ENCODE results near the gene KIF23. TPM values are rescaled to one million over a fixed set of nuclear protein-coding genes. Genes with fewer than 3 reads are reported as not detected.

Gene KIF23
- total RNA-seq, 1 donor from 2014 or later, result 26.5 TPM

GRCh38 chr15:69482686-69483256 lies 68.6 kb downstream of the KIF23 start:
- peaks cover 4% of the 10 kb centered on the region for H3K36me3 Mint-ChIP-seq (ENCODE audit: insufficient read depth)

DNA sequence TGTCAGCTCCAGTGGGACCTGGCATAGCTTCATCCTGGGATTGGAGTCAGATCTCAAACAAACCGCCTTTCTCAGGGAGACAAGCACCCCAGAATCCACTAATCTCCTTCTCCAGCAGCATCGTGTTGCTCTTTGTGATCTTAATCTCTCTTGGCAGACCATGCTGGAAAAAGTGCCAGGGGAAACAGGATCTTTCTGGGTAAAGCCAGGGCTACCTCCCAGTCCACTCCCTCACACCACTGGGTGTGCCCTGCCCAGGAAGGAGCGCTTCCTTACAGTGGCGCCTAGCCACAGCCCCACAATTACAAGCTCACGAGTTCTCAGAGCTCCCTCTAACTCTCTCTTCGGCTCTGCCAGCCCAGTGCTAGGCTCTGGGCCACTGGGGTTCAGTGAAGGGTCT lies 70.7 kb downstream of the KIF23 start:
- H3K36me3 Mint-ChIP-seq (ENCODE audit: insufficient read depth), result peaks cover 2% of the 10 kb centered on the region
- no peaks in the 10 kb centered on the region for H3K4me1 Mint-ChIP-seq (ENCODE audit: low read depth)
- DNase-seq (ENCODE audit: low spot score, unreplicated experiment), result no peak
- peaks cover 7% of the 10 kb centered on the region for H3K9me3 Mint-ChIP-seq (ENCODE audit: low read depth)
- no peak overlapping the region for H3K27ac Mint-ChIP-seq
- TF ChIP-seq CTCF (IDR thresholded peaks at IDR 0.05; ENCODE audit: unreplicated experiment), result no peak
- no peak overlapping the region for H3K4me3 Mint-ChIP-seq (ENCODE audit: low read depth)
- H3K27me3 Mint-ChIP-seq, result peaks cover 55% of the 10 kb centered on the region

More at GRCh38 chr15:69482686-69483256, 68.6 kb downstream of the KIF23 start:
- DNase-seq (ENCODE audit: low spot score, unreplicated experiment), result no peak
- Mint-ChIP-seq H3K27ac (no peak overlapping the region), H3K27me3 (peaks cover 58% of the 10 kb centered on the region), H3K4me1 (ENCODE audit: low read depth) (no peaks in the 10 kb centered on the region), H3K4me3 (ENCODE audit: low read depth) (no peak overlapping the region), H3K9me3 (ENCODE audit: low read depth) (peaks cover 12% of the 10 kb centered on the region)
- TF ChIP-seq CTCF (IDR thresholded peaks at IDR 0.05; ENCODE audit: unreplicated experiment), result no peak

DNA sequence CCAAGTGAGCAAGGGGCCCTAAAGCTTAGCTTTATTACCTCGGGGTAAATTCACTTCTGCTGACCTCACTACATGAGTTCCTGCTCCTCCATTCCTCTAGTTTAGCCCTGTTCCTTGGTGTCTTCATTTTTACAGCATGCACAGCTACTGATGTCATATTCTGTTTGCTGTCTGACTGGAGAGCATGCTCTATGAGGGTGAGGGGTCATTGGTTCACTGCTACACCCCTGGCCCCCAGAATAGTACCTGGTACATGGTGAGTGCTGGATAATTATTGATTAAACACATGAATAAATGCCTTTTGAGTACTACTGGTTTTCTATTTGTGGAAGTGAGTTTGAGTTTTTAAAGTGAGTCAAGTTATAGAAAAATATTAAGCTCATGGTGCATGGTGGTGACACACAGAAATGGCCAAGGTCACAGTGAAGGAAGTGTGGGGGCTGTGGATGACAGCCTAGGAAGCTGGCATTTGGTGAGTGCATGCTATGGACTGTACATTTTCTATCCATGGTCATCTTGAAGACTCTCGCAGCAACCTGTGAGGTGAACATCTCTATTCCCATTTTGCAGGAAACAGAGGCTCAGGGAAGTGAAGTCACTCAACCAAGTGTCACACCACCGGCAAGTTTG lies 72.4 kb downstream of the KIF23 start:
- Mint-ChIP-seq H3K4me1 (ENCODE audit: low read depth) (no peaks in the 10 kb centered on the region), H3K9me3 (ENCODE audit: low read depth) (peaks cover 4% of the 10 kb centered on the region), H3K27ac (no peak overlapping the region), H3K4me3 (ENCODE audit: low read depth) (no peak overlapping the region), H3K27me3 (peaks cover 63% of the 10 kb centered on the region), H3K36me3 (ENCODE audit: insufficient read depth) (peaks cover 2% of the 10 kb centered on the region)
- no peak for DNase-seq (ENCODE audit: low spot score, unreplicated experiment)
- no peak for TF ChIP-seq CTCF (IDR thresholded peaks at IDR 0.05; ENCODE audit: unreplicated experiment)

DNA sequence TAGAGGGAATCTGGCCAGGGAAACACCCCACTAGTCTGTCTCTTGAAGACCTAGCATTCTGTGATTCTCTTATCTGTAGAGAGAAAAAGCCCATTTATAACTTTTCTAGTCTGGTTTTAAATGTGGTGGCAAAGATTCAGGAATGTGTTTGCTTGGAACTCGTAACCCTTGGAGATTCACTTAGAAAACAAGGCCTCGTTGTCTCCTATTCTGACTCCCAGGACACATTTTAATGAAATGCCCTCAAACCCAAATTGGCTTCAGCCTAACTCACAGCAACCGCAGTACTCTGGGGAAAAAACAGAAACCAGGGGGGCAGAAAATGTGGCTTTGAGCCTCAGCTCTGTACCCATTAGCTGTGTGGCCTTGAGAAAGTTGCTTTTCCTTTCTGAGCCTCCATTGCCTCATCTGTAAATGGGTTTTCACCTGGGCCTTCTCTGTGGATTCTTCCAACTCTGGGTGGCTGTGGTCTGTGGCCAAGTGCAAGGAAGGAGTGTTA lies 75.0 kb downstream of the KIF23 start:
- Mint-ChIP-seq H3K9me3 (ENCODE audit: low read depth) (peaks cover 7% of the 10 kb centered on the region), H3K27me3 (peaks cover 55% of the 10 kb centered on the region), H3K27ac (no peak overlapping the region), H3K36me3 (ENCODE audit: insufficient read depth) (peaks cover 2% of the 10 kb centered on the region), H3K4me1 (ENCODE audit: low read depth) (peaks cover 2% of the 10 kb centered on the region), H3K4me3 (ENCODE audit: low read depth) (no peak overlapping the region)
- DNase-seq (ENCODE audit: low spot score, unreplicated experiment), result no peak
- TF ChIP-seq CTCF (IDR thresholded peaks at IDR 0.05; ENCODE audit: unreplicated experiment), result no peak

DNA sequence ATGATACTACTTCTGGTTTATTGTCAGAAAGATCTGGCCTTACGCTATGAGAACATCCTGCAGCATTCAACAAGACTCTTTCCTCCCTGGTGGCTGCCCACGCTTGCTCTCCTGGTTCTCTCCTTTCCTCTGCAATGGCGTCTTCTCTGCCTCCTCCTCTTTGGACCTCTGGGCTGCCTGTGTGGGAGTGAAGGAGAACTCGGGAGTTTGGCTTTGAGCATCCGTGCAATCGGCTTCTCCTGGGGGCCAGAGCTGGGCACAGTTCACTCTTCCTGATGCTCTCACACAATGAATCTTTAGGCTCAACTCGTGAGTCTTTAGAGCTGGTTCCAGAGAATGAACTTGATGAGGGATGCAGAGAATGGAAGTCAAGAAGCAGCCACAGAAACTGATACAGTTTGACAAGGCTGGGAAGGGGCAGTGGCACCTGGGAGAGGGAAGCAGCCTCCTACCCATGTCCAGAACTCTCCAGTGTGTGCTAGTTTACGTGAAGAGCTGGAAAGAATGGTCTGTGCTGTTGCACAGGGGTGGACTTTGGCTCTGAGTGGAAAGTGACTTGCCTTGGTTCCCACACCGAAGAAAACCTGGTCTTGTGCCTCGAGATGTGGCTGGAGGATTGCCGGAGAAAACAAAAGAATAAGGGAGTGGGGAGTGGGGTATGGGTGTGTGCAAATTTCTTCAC lies 76.3 kb downstream of the KIF23 start:
- Mint-ChIP-seq H3K4me1 (ENCODE audit: low read depth) (peaks cover 2% of the 10 kb centered on the region), H3K36me3 (ENCODE audit: insufficient read depth) (peaks cover 2% of the 10 kb centered on the region), H3K27ac (no peak overlapping the region), H3K27me3 (peaks cover 47% of the 10 kb centered on the region), H3K4me3 (ENCODE audit: low read depth) (no peak overlapping the region), H3K9me3 (ENCODE audit: low read depth) (peaks cover 4% of the 10 kb centered on the region)
- no peak for TF ChIP-seq CTCF (IDR thresholded peaks at IDR 0.05; ENCODE audit: unreplicated experiment)
- DNase-seq (ENCODE audit: low spot score, unreplicated experiment), result no peak

All from progenitor cell of endocrine pancreas (in vitro differentiated cells).